OCI-LY3 (cell line): ENCODE data around the gene ITPR3.

Experiments used
- H2AFZ ChIP-seq: fragments of 200-600, 300-600 bp; shearing (Covaris generic); 2 replicates; pipeline ENCODE4 v1.6.0; 2014; ENCODE audit warnings: antibody characterized with exemption, low read depth, low read length
- H3K27ac ChIP-seq: fragments of 200-600, 300-600 bp; sonication (generic); 2 replicates; pipeline ENCODE4 v1.5.1; 2014; ENCODE audit warnings: mild to moderate bottlenecking, low read length, moderate library complexity, mixed read lengths
- H3K27me3 ChIP-seq: fragments of 200-600, 300-600 bp; sonication (generic); 2 replicates; pipeline ENCODE4 v1.6.1; 2014; ENCODE audit warnings: low read depth, low read length, mixed read lengths
- H3K36me3 ChIP-seq: fragments of 200-600, 300-600 bp; sonication (generic); replicated peaks from 2 replicates; pipeline ENCODE3; 2014; ENCODE audit warnings: low read depth, low read length, mixed read lengths
- H3K4me1 ChIP-seq: fragments of 300-600, 200-600 bp; sonication (generic); 2 replicates; pipeline ENCODE4 v1.6.1; 2014; ENCODE audit warnings: low read length, mixed read lengths
- H3K4me2 ChIP-seq: fragments of 200-600, 300-600 bp; sonication (generic); 2 replicates; pipeline ENCODE4 v1.6.1; 2014; ENCODE audit warnings: low read length, mixed read lengths
- H3K4me3 ChIP-seq: fragments of 300-600, 200-600 bp; sonication (generic); 2 replicates; pipeline ENCODE4 v1.5.1; 2014; ENCODE audit warnings: antibody characterized with exemption, mild to moderate bottlenecking, low read length, moderate library complexity
- H3K79me2 ChIP-seq: fragments of 300-600, 200-600 bp; shearing (Covaris generic); 2 replicates; pipeline ENCODE4 v1.6.1; 2014; ENCODE audit warnings: mild to moderate bottlenecking, low read length, mixed read lengths
- H3K9ac ChIP-seq: fragments of 300-600, 200-600 bp; shearing (Covaris generic); 2 replicates; pipeline ENCODE4 v1.6.0; 2014; ENCODE audit warnings: mild to moderate bottlenecking, low read length, moderate library complexity
- H3K9me3 ChIP-seq: fragments of 200-600, 300-600 bp; shearing (Covaris generic); 2 replicates; pipeline ENCODE4 v1.6.1; 2014; ENCODE audit warnings: low read length, mixed read lengths; ENCODE audit not compliant: insufficient read depth
- H4K20me1 ChIP-seq: fragments of 200-600, 300-600 bp; sonication (generic); 2 replicates; pipeline ENCODE4 v1.6.1; 2016; ENCODE audit warnings: low read length, mixed read lengths; ENCODE audit not compliant: insufficient read depth
- CTCF ChIP-seq: fragments of 200-600, 300-600 bp; sonication (generic); IDR thresholded peaks from 2 replicates; pipeline ENCODE4 v1.5.1; 2014; ENCODE audit warnings: antibody characterized with exemption, low read length, low read depth
- EZH2phosphoT487 ChIP-seq: fragments of 200-600 bp; shearing (Covaris generic); IDR thresholded peaks from 2 replicates; pipeline ENCODE4 v1.6.1; 2018; ENCODE audit warnings: antibody characterized with exemption, mixed run types, low read depth

ITPR3 gene

GRCh38 chr6:33742837-33743236 lies 121.7 kb downstream of the ITPR3 start:
- no peak for TF ChIP-seq EZH2phosphoT487
- no peak for TF ChIP-seq CTCF
- Histone ChIP-seq H3K9me3 (no peaks in the 10 kb centered on the region), H4K20me1 (no peaks in the 10 kb centered on the region), H2AFZ (no peak overlapping the region), H3K27ac (no peak overlapping the region), H3K4me2 (no peak overlapping the region), H3K27me3 (peaks cover 22% of the 10 kb centered on the region), H3K9ac (no peak overlapping the region), H3K4me1 (peaks cover 9% of the 10 kb centered on the region), H3K79me2 (no peaks in the 10 kb centered on the region), H3K36me3 (no peaks in the 10 kb centered on the region), H3K4me3 (no peak overlapping the region)

GRCh38 chr6:33744001-33744848 lies 123.1 kb downstream of the ITPR3 start:
- H3K4me2 ChIP-seq = no peak overlapping the region

GRCh38 chr6:33744895-33745546 lies 123.9 kb downstream of the ITPR3 start:
- no peak overlapping the region for H2AFZ ChIP-seq
- H3K4me1 ChIP-seq = no peaks in the 10 kb centered on the region
- no peak overlapping the region for H3K27ac ChIP-seq
- no peaks in the 10 kb centered on the region for H3K36me3 ChIP-seq
- TF ChIP-seq CTCF = no peak
- TF ChIP-seq EZH2phosphoT487 = no peak
- no peak overlapping the region for H3K4me3 ChIP-seq
- H4K20me1 ChIP-seq = no peaks in the 10 kb centered on the region
- no peaks in the 10 kb centered on the region for H3K9me3 ChIP-seq
- H3K79me2 ChIP-seq = no peaks in the 10 kb centered on the region
- H3K27me3 ChIP-seq = peaks cover 22% of the 10 kb centered on the region
- H3K9ac ChIP-seq = no peak overlapping the region
- H3K4me2 ChIP-seq = no peak overlapping the region

More at GRCh38 chr6:33744001-33744848, 123.1 kb downstream of the ITPR3 start:
- Histone ChIP-seq H2AFZ (no peak overlapping the region), H3K27me3 (peaks cover 22% of the 10 kb centered on the region), H4K20me1 (no peaks in the 10 kb centered on the region), H3K27ac (no peak overlapping the region), H3K9ac (no peak overlapping the region), H3K4me1 (peaks cover 6% of the 10 kb centered on the region), H3K36me3 (no peaks in the 10 kb centered on the region), H3K79me2 (no peaks in the 10 kb centered on the region), H3K4me3 (no peak overlapping the region), H3K9me3 (no peaks in the 10 kb centered on the region)
- TF ChIP-seq EZH2phosphoT487 (no peak), CTCF (peak; percentile 70)

GRCh38 chr6:33745548-33745947 lies 124.4 kb downstream of the ITPR3 start:
- no peak overlapping the region for H3K4me2 ChIP-seq
- H3K36me3 ChIP-seq = no peaks in the 10 kb centered on the region
- no peaks in the 10 kb centered on the region for H4K20me1 ChIP-seq
- no peak overlapping the region for H3K9ac ChIP-seq
- no peaks in the 10 kb centered on the region for H3K9me3 ChIP-seq
- H3K79me2 ChIP-seq = no peaks in the 10 kb centered on the region
- H3K27me3 ChIP-seq = peaks cover 22% of the 10 kb centered on the region
- no peak for TF ChIP-seq EZH2phosphoT487
- TF ChIP-seq CTCF = no peak
- H3K27ac ChIP-seq = no peak overlapping the region
- no peak overlapping the region for H3K4me3 ChIP-seq
- H3K4me1 ChIP-seq = no peaks in the 10 kb centered on the region
- H2AFZ ChIP-seq = no peak overlapping the region
